Upper lobe of right lung (tissue), 1 donor: Measurements from ENCODE around the gene DHRSX. TPM values are rescaled to one million over a fixed set of nuclear protein-coding genes. Genes with fewer than 3 reads are reported as not detected.
"Not testable (repeated sequence)": the region's sequence is repeated elsewhere in the genome, so short reads cannot be mapped to it uniquely, and the experiment has no call there.

Experiments
- ATAC-seq: fragments of 200-7000 bp; cut with Tn5 transposase; one replicate; pipeline ENCODE4 v1.9.1; 2020; ENCODE audit warnings: mild to moderate bottlenecking, moderate library complexity
- DNase-seq: peaks from one replicate; pipeline ENCODE4 v3.0.0-alpha.2; 2020
- H3K27ac ChIP-seq: fragments of 200-600 bp; one replicate; pipeline ENCODE4 v1.8.0; 2022
- H3K27me3 ChIP-seq: fragments of 200-600 bp; one replicate; pipeline ENCODE4 v1.8.0; 2022; ENCODE audit warnings: mild to moderate bottlenecking
- H3K36me3 ChIP-seq: fragments of 200-600 bp; one replicate; pipeline ENCODE4 v1.8.0; 2022
- H3K4me1 ChIP-seq: fragments of 200-600 bp; one replicate; pipeline ENCODE4 v1.8.0; 2022
- H3K4me3 ChIP-seq: fragments of 200-600 bp; one replicate; pipeline ENCODE4 v1.8.0; 2022; ENCODE audit warnings: mild to moderate bottlenecking
- H3K9me3 ChIP-seq: fragments of 200-600 bp; one replicate; pipeline ENCODE4 v1.8.0; 2022
- intact Hi-C: fragments of 100-400 bp; cut with DNase I; formaldehyde crosslinking; loops from one replicate; pipeline ENCODE4 v1.11.0; 2022
- total RNA-seq: library from RNA; stranded (reverse); fragmentation: NEBNext Ultra II Directional; extraction: Animal tissue kit (Norgen Biotek cat#: 25700); gene quantifications from one replicate; pipeline ENCODE4 v1.2.1, GENCODE V29; 2021
- TF ChIP-seq, protein P1 (sequence below): fragments of 200-600 bp; IDR thresholded peaks from one replicate; pipeline ENCODE4 v1.8.0; 2022; ENCODE audit warnings: antibody characterized with exemption
- donor health status: DM: no; HTN: yes; CAD: no; lungs with severe emphysema.

The DHRSX gene
- total RNA-seq, 1 donor from 2014 or later: 34.8 TPM

DNA sequence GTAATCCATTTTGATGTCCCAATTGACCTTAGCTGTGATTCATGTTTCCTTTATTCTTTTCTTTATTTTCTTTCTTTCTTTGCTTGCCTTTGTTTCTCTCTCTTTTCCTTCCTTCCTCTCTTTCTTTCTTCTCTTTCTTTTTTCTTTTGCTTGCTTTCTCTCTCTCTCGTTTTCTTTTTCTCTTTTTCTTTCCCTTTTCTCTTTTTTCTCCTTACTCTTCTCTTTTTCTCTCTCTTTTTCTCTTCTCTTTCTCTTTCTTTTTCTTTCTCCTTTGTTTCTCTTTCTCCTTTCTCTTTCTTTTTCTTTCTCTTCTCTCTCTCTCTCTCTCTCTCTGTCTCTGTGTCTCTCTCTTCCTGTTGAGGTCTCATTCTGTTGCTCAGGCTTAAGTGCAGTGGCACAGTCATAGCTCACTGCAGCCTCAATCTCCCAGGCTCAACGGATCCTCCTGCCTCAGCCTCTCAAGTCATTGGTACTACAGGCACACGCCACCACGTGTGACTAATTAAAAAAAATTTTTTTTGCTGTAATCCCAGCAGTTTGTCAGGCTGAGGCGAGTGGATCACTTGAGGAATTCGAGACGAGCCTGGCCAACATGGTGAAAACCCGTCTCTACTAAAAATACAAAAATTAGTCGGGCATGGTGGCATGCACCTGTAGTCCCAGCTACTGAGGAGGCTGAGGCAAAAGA is 8.0 kb upstream of the DHRSX start:
- DNase-seq (peak; percentile 26), ATAC-seq (no peak)
- TF ChIP-seq, protein P1, sequence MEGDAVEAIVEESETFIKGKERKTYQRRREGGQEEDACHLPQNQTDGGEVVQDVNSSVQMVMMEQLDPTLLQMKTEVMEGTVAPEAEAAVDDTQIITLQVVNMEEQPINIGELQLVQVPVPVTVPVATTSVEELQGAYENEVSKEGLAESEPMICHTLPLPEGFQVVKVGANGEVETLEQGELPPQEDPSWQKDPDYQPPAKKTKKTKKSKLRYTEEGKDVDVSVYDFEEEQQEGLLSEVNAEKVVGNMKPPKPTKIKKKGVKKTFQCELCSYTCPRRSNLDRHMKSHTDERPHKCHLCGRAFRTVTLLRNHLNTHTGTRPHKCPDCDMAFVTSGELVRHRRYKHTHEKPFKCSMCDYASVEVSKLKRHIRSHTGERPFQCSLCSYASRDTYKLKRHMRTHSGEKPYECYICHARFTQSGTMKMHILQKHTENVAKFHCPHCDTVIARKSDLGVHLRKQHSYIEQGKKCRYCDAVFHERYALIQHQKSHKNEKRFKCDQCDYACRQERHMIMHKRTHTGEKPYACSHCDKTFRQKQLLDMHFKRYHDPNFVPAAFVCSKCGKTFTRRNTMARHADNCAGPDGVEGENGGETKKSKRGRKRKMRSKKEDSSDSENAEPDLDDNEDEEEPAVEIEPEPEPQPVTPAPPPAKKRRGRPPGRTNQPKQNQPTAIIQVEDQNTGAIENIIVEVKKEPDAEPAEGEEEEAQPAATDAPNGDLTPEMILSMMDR: no peak
- intact Hi-C loops: no loop called here
- no peak overlapping the region for H3K4me3 ChIP-seq
- H3K36me3 ChIP-seq: no peaks in the 10 kb centered on the region
- H3K27ac ChIP-seq: no peak overlapping the region
- H3K4me1 ChIP-seq: no peaks in the 10 kb centered on the region
- H3K9me3 ChIP-seq: no peaks in the 10 kb centered on the region
- no peaks in the 10 kb centered on the region for H3K27me3 ChIP-seq

DNA sequence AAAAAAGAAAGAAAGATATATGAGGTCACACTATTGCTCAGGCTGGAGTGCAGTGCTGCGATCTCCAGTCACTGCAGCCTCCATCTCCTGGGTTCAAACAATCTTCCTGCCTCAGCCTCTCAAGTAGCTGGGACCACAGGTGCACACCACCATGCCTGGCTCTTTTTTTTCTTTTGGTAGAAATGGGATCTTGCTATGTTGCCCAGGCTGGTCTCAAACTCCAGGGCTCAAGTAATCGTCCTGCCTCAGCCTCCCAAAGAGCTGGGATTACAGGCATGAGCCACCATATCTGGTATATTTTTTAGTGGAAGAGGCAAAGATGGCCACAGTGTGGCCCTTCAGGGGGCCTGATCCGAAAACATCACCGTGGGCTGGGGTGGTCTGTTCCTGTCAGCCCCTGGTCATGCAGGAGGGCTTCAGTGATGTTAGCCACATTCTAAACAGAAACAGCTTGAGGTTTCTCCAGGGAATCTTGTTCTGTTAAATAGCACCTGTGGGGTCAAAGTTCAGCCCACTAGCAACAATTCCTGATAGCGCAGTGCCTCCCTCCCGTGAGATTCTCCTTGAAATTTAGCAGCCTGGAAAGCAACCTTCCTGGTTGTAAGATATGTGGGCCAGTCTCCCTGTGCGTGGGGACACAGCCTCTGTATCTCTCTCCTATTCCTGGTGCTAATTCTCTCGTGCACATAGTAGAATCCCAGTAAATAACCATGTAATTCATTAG is 7.3 kb upstream of the DHRSX start:
- Histone ChIP-seq H3K27me3 (no peaks in the 10 kb centered on the region), H3K36me3 (no peaks in the 10 kb centered on the region), H3K4me1 (no peaks in the 10 kb centered on the region), H3K4me3 (no peak overlapping the region), H3K27ac (no peak overlapping the region), H3K9me3 (no peaks in the 10 kb centered on the region)
- peak; percentile 26 for DNase-seq
- no peak for ATAC-seq
- TF ChIP-seq, protein P1: no peak
- intact Hi-C loops: no loop called here

DNA sequence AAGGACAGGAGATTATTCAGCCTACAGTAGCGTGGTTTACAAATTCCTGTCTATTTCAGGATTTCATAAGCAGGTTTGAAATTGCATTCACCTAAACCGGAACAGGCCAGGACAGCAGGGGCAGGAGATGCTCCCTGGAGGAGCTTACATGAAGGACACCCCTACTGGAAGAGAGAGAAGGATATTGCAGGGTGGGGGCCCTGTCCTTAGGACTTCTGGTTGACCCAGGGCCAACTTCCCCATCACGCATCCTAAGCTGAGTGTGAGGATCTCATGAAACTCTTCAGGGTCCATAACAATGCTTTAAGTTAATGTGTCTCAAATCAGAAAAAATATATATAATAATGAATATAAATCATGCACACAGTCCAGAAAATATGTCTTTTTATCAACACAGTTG is 6.4 kb upstream of the DHRSX start:
- H3K4me1 ChIP-seq: no peaks in the 10 kb centered on the region
- no peak overlapping the region for H3K27ac ChIP-seq
- intact Hi-C loops: no loop called here
- no peaks in the 10 kb centered on the region for H3K9me3 ChIP-seq
- ATAC-seq (no peak), DNase-seq (no peak)
- no peak overlapping the region for H3K4me3 ChIP-seq
- TF ChIP-seq, protein P1: no peak
- no peaks in the 10 kb centered on the region for H3K27me3 ChIP-seq
- H3K36me3 ChIP-seq: no peaks in the 10 kb centered on the region

DNA sequence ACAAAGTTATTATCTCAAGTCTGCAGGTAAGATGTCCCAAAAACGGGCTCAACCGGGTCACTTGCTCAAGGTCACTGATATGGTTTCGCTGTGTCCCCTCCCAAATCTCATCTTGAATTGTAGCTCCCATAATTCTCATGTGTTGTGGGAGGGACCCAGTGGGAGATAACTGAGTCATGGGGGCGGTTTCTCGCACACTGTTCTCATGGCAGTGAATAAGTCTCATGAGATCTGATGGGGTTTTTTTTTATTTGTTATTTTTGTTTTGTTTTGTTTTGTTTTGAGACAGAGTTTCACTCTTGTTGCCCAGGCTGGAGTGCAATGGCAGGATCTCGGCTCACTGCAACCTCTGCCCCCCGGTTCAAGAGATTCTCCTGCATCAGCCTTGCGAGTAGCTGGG is 4.6 kb upstream of the DHRSX start:
- intact Hi-C loops, H3K9me3 ChIP-seq, H3K27me3 ChIP-seq, H3K4me3 ChIP-seq, H3K36me3 ChIP-seq, ATAC-seq, H3K27ac ChIP-seq, H3K4me1 ChIP-seq, DNase-seq: not testable (repeated sequence)

DNA sequence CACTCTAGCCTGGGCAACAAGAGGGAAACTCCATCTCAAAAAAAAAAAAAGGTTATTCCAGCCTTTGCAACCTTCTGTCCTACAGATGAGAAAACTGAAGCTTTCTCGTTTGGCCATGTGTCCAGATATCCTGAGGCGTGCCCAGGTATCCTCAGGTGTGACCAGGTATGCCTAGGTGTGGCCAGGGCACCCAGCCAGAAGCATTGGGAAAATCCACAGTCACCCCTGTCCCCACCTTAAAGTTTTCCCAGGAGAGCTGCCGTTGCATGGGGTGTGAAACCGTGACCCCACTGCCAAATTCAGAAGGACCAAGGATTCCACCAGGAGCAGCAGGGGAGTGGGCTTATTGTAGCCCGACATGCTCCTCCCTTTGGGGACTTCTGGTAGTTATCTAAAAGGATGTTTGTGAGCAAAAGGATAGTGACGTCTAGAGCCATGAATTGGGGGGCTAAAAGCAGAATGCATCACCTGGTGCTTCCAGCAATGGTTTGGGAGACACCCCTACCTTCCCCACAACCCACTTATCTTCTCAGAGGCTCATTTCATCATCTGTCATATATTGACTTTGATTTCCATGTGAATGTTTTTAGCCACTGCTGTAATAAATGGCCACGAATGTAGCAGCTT is 4.0 kb upstream of the DHRSX start:
- Histone ChIP-seq H3K36me3 (no peaks in the 10 kb centered on the region), H3K4me1 (peaks cover 1% of the 10 kb centered on the region), H3K4me3 (no peak overlapping the region), H3K27ac (no peak overlapping the region), H3K9me3 (no peaks in the 10 kb centered on the region), H3K27me3 (no peaks in the 10 kb centered on the region)
- ATAC-seq: no peak
- TF ChIP-seq, protein P1: no peak
- intact Hi-C loops: no loop called here
- DNase-seq: no peak
